Stimulated activated CD8-positive, alpha-beta memory T cell treated with anti-CD3 and anti-CD28 coated beads, Interleukin-4, amount 100 ng/mL, for 1 hour (primary cell): ENCODE data around the gene MAD1L1.

Source experiments
- DNase-seq, 2 donors: peaks; one replicate each; pipeline ENCODE4 v3.0.0-alpha.2; 2020; ENCODE audit warnings: low read depth in 2 of 2, low spot score in 1 of 2

Gene MAD1L1

DNA sequence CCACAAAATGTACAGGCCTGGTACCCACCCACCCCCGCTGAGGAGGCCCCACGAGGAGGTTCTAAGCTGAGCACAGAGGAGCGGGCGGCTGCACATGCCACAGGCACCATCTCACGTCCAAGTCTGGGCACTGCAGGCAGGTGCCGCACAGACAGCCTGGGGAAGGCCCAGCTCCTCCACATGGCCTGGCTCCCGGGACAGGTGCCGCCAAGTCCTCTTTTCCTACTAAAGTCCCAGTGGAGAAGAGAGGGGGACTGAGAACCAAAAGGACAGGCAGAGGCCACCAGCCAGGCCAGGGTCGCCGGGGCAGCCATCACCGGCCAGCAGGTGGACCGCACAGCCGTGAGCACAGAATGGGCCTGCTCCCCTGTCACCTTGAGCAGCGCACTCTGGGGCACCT lies 91.1 kb downstream of the MAD1L1 start:
- no peak for DNase-seq

DNA sequence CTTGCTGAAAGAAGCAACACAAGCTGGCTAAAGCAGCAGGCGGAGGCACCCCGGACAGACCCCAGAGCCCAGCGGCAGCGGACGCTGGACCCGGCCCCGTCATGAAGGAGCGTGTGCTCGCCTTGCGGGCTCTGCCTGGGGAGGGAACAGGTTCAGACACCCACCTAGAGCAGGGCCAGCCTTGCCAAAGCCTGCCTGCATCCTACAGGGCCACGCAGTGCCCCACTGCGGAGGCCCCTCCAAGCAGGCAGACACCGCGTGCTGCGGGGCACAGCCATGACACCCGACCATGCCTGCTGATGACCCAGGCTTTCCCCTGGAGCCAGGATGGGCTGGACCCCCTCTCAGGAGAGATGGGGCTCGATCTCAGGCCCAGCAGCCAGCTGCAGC lies 91.7 kb downstream of the MAD1L1 start:
- no peak for DNase-seq

DNA sequence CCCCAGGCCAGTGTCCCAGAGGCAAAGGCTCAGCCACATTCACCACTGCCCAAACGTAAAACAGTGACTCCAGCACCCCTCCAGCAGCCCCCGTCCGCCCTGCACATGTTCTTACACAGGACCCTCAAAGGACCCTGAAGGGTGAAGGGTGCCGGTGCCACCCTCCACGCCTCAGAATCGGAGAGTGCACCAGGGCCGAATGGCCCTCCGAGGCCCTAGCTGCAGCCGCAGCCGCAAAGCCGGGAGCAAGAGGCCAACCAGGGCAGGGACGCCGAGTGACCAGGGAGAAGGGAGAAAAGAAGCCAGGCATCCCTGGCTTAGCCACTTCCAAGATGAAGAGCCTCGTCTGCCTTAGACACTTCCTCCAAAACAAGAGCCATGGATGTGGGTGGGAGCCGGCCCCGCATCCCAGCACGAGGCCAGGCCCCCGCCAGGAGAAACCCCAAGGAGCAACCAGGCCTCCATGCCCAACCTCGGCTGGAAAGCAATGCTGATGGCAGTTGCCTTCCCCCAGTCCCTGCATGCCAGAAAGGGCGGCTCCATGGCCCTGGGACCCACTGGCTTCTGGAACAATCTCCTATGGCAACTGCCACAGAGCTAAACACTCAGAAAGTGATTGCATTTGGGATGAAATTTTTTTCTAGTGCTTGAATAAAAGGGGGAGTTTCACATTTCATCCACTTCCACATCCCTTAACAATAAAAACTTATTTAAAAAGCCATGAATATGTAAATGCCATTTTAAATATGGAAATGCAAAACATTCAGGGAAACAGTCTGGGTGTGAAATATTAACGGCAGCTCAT lies 92.3 kb downstream of the MAD1L1 start:
- no peak for DNase-seq

DNA sequence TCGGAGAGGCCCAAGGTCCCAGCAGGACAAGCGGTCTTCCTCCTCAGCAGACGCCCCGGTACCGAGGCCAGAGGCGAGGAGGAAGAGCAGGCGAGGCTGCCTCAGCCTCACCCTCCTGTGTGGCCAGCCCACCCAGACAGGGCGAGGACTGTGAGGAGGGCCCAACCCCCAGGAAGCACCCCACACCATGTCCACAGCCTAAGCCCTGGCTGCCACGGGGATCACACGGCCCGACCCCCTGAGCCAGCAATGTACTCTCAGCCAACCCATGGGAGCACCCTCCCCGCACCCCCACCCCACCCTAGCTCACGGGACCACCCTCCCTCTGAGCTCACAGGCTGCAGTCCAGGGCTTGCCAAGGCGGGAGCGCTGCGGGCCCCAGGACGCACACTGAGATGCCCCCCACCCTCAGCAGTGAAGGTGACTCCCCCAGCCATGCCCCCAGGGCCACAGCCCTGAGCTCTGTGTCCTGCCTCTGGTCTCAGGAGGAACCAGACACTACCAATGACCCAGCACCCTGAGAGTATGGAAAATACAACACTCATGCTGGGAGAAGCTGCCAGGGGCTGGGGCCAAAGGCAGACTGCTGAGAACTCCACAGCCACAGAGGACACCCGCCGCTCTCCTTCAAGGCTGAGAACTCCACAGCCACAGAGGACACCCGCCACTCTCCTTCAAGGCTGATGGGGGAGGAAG lies 93.6 kb downstream of the MAD1L1 start:
- DNase-seq: no peak

DNA sequence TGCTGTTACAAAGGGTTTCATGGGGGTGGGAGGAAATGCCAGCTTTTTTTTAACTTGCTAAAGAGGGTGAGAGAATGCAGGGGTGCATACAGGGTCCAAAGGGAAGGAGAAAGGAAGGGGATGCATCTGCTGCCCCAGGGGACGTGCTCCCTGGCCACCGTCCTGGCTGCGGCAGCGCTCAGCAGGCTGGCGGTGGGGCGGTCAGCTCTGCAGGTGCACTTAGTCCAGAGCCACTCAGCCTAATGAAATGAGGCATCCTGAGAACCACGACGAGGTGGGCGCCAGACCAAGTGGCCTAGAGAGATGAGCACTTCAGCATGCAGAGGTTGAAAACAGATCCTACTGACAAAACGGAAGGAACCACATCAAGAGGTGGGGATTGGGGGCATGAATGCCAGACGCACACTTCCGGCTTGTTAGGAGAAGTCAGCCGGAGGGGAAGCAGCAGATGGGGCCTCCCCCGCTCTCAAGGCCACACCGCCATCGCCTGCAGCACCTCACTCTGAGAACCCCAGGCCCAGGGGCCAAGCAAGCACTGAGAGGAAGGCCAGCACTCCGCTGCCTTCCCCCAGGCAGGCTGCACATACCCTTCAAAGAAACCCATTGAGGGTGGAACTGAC lies 94.5 kb downstream of the MAD1L1 start:
- peak in 1 of 2 donors; percentile 10 for DNase-seq

DNA sequence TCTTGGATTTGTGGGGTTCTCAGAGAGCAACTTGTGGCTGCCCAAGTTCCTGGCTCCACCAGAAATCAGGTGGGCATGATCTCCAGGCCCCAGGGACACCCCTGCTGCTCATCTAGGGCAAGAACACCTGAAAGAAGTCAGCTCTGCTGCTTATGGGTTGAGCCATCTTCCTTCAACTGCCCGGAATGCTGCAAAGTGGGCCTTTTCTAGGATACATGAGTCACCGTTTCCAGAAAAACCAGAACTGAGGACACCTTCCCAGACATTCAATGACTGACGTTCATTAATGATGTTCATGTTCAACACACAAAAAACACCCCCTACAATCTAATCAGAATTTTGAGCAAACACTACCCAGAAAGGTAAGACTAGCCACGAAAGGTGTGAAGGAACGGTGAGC lies 98.0 kb downstream of the MAD1L1 start:
- DNase-seq: no peak

DNA sequence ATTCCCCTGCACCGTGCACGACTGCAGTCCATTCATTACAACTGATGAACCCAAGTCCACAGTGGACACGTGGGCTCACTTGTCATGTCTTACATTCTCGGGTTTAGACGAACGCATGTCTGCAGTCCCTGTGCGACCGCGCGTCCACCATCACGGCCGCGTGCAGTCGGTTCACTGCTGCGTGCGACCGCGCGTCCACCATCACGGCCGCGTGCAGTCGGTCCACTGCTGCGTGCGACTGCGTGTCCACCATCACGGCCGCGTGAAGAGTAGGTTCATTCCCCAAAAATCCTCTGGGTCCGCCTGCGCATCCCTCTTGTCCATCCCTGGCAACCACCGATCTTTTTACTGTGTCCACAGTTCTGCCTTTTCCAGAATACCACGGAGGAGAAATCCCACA lies 100.5 kb downstream of the MAD1L1 start:
- no peak for DNase-seq

DNA sequence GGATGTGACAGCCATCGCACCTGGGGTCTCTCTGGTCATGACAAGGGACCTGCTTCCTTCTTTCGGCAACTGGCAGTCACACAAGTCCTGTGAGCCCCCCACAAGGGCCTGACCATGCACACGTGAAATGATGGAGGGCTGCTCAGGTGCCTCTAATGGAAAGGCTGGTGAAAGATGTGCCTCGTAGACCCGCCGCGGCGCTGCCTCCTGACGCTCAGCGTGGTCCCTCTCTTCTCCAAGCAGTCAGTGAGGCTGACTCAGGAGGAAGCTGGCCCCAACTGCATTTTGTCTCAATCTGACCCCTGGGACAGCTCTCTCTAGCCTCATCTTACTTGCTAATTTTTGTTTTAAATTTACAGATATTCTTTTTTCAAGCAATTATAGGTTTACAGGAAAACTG lies 100.9 kb downstream of the MAD1L1 start:
- DNase-seq: no peak

DNA sequence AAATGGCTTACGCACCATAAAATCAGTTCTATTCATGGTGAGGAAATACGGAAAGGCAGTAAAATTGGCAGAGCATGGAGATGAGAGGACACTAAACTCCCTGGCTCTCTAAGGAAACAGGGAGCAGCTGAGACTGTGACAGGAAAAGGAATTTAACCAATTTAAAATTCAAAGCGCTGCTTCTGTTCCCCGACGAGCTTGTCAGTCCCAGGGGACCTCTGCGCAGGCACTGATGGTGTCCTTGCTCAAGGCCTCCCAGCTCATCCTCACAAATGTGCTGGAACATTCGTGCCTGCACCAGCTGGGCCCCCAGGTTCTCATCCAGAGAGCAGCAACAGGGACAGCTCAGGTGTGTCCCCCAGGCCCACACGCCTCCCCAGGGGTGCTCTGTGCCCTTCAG lies 101.4 kb downstream of the MAD1L1 start:
- no peak for DNase-seq

DNA sequence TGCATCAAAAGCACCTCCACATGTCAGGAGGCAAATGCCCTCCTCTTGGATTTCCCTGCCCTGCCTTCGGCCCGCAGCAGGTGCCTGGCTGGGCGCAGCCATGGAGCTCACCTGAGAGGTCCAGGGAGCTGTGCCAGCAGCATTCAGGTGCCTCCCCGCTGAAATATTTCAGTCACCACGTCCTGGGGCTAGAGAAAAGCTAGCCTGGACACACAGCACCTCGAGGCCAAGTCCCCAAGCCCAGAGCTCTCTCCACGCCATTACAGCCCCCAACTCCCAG lies 102.7 kb downstream of the MAD1L1 start:
- DNase-seq: no peak

DNA sequence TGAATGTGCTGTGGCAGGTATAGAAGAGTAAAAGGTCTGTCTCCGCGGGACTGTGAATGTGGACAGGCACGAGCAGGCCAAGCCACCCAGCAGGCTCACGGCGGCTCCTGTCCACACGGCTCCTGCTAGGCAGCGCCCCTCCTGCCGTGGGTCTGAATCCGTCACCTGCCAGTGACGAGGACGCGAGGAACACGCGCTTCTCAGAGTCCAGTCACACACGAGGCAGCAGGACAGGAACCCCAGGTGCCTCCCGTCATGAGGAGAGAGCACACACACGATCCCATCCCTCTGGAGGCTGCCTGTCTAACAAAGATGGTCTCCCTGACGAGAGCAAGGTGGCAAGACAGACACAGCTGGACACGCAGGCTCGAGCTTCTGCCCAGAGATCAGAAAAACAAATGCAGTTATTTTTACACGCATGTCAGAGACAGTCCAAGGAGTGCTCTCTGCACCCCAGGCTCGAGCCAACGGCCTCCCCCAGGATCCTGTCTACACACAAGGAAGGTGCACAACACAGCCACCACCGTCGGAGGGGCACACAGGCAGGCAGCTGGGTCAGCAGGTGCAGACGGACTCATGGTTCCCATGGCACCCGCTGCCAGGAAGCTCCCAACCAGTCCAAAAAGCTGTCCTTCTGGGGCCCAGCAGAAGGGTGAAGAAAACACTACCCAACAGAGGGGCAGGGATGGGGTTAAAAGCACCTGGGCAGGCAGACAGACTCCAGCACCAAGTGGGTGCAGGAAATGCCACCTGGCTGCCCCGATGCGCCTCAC lies 103.2 kb downstream of the MAD1L1 start:
- no peak for DNase-seq

DNA sequence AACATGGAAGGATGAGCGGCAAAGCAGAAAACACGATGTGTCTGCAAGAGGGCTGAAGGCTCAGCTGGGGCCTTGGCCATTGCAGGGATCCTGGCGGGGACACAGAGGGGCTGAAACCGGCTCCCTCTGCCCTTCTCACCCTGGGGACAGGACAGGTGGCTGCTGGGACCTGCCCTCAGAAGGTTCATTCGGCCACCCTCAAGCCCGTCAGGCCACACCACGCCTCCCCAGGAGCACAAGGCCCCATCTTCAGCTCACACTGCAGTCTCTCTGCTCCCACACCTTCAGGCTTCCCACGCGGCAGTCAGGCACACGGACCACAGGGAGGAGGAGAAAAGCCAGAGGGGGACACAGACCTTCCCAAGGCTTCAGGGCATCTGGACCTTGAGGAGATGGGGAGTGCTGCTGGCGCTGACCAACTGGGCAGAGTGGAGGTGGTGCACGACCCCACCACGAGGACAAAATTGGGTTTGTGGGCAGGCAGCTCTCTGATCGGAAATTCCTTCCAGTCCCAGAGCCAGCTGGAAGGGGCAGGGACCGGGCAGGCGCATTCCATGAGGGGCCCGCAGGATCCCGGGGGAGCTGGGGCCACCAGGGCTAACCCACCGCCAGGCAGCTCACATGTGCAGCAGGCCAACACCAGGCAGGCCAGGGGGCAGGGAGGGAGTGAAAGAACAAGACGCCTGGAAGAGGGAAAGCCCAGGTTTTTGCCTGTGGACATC lies 104.0 kb downstream of the MAD1L1 start:
- DNase-seq: no peak

DNA sequence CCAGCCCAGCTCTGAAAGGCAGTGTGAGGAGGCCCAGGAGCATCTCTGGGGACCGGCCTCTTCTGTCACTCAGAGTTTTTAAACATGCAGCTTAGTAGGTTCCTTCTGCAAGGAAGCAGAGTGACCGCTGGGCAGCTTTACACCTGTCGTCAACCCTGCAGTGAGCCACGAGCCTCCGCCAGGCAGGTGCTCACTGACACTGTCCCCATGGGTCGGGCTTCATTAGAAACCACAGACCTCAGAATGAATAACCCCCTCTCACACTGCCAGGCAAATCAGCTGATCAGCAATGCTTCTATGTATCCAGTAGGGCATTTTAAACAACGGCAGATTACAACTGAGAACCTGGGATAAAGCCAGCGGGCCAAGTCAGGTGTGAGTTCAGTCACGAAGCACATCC lies 106.1 kb downstream of the MAD1L1 start:
- no peak for DNase-seq

DNA sequence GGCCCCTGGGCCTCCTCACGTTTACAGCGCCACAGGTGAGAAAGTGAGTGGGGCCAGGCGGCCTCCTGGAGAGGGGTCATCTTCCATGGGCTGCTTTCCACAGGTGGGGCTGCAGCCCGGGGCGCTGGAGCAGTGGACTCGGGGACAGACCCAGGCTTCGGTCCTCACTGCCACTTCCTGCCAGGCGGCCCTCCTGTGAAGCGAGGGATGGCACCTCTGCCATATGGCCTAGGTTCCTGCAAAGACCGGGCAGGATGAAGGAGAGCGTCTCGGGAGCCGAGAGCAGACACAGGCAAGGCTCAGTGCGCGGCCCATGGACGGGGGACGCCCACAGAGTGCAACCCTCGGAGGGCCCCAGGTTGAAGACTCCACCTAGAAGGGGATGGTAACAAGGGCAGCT lies 106.8 kb downstream of the MAD1L1 start:
- DNase-seq: no peak

DNA sequence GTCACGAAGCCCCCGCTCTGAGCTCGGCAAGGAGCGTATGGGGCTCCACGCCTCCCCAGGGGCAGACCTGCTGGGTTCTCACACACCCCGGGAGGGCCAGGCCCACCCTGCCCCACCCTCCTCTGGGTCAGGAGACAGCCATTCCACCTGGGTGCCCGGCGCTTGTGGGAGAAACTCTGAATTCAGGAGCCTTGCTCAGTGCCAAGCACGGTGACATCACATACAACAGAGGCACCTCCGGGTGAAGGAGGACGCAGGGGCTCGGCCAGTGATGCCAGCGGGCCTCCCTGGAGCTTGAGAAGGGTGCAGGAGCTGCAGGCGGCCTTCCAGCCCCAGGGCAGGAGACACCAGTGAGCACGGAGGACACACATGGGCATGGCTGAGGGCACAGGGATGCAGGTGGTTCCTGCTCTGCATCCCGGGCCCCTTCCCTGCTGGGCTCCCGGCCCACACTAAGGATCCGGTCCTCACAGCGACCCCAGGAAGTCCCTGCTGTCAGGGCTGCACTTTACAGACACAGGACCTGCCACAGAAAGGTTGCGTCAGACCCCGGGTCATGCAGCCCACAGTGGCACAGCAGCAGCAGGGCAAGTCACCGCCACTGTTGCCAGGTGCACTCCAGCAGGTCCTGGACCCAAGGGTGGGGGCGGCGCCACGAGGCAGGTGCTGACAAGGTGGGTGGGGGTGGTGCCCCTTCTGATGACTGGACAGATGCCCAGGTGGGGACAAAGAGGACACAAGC lies 108.0 kb downstream of the MAD1L1 start:
- DNase-seq: no peak

DNA sequence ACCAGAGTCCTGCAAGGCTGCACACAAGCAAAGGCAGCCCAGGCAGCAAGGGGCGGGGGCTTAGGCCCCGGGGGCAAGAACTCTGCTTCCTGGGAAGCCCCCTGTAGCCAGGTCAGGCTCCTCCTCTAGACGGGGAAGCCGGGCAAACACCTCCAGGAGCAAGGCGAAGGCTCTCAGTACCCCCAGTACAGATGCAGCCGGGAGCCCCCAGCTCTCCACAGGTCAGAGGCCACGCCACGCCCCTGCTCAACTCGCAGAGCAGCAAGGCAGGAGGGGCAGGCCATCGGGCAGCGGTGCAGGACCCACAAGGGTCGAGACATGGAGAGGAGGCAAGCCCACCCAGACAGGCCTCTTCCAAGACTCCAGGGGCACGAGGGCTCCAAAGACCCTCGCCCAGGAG lies 108.8 kb downstream of the MAD1L1 start:
- no peak for DNase-seq

DNA sequence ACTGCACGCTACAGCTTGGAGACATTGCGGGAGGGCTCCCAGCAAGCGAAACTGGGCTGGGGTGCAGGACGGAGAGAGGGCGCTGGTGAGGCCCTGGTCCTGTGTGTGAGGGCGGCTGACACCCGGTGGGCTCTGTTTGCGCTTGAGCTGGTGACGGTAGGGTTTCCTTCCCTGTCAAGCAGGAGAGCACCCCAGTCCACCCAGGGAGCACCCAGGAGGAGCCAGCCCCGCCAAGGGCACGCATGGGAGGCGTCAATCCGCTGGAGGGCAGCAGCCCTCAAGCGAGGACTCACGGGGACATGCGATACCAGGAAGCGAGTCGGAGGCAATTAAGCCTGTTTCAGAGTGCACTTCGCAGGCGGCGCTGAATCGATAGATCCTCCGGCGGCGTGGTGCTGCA lies 109.4 kb downstream of the MAD1L1 start:
- no peak for DNase-seq

DNA sequence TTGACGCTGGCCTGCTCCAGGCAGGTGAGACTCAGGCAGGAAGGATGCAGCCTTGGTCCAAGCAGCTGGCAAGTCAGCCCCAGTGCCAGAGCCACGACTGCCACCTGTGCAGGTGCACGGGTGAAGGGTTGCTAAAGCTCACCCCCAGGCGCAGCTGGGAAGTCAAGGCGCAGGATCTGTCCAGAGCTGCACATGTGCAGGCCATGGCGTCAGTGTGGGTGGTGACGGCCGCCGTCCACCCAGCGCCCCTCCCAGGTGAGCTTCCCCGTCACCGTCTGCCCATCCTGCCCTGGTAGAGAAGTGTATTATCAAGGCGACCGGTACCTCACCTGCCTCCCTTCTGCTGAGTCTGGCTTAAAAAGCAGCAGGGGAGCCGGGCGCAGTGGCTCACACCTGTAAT lies 110.1 kb downstream of the MAD1L1 start:
- no peak for DNase-seq

DNA sequence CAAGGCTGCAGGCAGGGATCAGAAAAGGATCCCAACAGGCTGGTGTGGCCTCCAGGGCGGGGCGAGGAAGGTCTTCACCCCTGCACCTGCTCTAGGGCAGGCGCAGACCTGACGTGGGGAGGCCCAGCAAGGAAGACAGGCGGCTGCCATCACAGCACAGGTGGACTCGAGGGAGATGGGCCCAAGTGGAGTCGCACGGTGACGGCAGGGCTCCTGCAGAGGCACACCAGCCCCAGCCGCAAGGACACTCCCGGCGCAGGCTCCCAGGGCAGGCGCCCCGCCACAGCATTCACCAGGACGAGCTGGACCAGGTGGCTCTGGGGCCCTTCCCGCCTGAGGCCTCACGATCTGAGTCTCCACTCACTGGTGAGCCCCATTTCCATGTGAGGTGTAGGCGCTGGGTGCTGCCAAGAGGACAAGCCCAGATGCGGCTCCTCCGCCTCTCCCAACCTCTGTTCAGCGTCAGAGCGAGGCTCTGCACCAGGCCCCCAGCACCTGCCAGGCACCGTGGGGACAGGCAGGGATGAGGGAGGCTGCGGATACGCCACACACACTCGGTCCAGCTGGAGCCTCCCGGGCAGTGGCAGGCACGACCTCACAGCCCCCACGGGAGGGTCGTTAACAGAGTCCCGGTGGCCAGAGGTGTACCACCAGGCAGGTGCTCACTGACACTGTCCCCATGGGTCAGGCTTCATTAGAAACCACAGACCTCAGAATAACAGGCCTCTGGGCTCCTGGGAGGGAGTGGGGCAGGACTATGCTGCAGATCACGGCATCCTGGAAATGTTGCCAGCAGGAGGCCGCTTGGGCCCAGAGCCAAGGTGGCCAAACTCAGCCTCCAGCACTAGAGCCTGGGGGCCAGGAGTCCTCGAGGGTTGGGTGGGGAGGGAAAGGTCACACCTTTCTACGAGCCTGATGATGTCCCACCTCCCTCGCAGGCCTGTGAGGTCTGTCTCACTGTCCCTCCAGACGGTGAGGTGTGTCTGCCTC lies 111.6 kb downstream of the MAD1L1 start:
- no peak for DNase-seq
